ENCODE data around the gene GOSR2.

GOSR2 gene

DNA sequence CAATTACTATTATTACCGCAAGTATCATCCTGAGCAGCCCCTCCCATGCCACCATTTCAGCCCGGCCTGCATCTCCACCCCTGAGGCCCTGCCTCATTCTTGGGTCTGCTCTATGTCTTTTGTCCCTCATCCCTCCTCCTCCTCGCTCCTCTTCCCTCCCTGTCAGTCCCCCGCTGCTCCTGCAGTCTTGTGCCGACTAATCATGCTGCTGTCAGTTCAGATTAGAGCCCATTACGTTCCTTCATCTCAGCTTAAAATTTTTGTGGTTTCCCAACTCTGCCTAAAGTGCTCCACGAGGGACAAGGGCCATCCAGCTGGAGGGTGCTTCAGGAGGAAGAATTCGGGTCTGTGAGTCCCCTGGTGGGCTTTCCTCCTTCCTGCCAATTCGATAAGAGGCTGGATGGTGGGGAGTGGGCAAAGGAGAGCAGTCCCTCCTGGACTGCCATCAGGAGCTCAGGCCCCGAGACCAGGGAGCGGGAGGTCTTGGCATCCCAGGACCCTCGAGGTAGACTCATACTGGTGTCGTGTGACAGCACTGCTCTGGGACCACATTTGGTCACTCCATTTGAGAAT is 32.9 kb upstream of the GOSR2 start:
- in situ Hi-C loops (cut with HindIII; ENCODE audit: low pct_ligation_motif_present, low pct_unique_long_range_greater_than_20kb, low sequenced_read_pairs) = no loop called here
- DNase-seq = no peak

DNA sequence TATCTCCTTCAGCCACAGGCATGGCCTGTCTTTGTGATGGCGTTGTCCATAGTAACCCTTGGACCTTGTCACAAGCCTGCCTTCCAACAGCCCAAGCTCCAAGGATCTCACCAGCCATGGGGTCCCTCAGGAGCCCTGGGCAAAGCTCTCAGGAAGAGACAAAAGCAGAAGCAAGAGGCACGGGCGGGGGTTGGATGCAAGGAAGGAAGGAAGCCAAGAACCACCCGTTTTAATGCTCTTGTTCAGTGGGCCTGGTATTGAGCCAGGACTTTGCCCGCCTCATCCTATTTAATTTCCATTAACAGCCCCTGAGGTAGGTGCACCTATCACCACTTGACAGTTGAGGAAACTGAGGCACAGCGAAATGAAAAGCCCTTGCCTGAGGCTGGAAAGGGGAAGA is 32.3 kb upstream of the GOSR2 start:
- in situ Hi-C loops (cut with HindIII; ENCODE audit: low pct_ligation_motif_present, low pct_unique_long_range_greater_than_20kb, low sequenced_read_pairs) = no loop called here
- DNase-seq = no peak

DNA sequence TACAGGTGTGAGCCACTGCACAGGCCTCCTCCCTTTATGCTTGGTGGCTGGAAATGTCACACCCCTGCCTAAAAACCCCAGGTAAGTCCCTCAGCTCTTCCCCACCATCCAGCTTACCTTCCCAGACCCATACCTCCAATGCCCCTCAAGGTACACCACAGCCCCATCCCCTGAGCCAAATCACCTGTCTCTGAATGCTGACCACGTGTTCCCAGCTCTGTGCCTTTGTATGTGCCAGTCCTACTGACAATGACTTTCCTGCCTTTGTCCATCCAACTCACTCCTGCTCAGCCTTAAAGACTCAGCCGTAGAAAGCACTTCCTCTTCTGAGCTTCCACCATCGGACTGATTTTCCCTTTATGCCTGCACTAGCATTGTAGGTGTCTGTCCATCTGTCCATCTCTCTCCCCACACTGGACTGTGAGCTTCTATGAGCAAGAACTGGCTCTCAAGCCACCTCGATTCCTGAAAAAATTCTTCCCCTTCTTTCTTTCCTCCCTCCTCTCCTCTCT is 30.7 kb upstream of the GOSR2 start:
- in situ Hi-C loops (cut with HindIII; ENCODE audit: low pct_ligation_motif_present, low pct_unique_long_range_greater_than_20kb, low sequenced_read_pairs) = no loop called here

DNA sequence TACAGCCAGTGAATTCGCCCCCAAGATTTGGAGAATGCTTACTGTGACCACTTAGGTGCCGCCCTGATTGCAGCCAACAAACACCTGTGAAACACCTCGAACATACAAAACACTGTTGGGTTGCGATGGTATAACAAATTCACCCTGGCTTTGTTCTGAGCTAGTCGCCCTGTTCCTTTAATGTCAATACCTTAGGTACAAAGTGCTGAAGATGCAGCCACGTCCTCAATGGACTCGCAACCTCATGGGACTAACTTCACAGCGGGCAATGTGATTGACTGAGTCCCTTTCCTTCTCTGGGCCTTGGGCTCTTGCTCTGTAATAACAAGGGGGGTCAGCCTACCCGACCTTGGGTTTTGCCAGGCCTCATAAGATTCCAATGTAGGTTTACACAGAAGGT is 28.9 kb upstream of the GOSR2 start:
- no peak for DNase-seq
- in situ Hi-C loops (cut with HindIII; ENCODE audit: low pct_ligation_motif_present, low pct_unique_long_range_greater_than_20kb, low sequenced_read_pairs) = no loop called here

More for the DNA sequence above, 30.7 kb upstream of the GOSR2 start:
- no peak for DNase-seq

DNA sequence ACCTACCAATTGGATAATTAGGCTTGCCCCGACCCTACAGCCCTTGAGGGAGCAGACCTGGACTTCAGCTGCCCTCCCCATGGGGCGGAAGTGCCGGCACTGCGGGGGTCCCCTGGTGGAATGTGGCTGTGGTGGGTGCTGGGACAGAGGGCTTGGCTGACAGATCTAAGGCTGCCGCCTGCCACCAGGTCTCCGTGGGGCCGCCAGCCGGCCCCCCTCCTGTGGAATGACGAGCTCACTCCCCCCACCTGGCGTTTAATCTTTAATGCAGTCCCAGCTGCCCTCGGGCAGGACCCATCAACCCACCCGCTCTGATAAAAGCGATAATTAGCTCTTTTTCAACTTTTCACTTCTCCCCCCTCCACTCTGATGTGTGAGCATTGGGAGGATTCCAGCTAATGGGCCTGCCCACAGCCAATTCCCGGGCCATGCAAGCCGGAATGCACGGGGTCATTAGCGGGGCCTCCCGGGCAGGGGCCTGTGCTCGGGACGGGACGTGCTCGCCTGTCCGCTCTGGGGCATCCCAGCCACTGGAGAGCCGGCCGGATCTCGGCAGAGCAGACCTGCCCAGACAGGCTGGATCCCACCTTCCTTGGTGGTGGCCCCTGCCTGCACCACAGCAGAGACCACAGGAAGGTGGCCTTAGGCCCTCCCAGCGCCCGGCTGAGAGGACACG is 28.3 kb upstream of the GOSR2 start:
- DNase-seq = no peak
- in situ Hi-C loops (cut with HindIII; ENCODE audit: low pct_ligation_motif_present, low pct_unique_long_range_greater_than_20kb, low sequenced_read_pairs) = no loop called here

DNA sequence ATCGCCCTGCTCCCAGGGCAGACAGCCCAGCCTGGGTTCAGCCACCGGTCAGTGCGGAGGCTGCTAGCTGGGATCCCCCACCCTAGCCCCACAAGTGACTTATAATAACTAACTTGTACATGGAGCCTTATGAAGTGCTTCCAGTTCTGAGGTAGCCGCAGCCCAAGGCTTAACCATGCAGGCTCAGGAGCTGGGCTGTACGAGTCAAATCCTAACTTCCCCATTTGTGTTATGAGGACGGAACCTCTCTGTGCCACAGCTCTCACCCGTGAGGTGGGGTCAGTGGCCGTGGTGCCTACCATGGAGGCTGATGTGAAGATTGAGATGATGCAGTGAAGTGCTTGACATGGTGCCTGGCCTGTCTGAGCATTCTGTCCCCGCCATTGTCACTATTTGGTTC is 27.8 kb upstream of the GOSR2 start:
- in situ Hi-C loops (cut with HindIII; ENCODE audit: low pct_ligation_motif_present, low pct_unique_long_range_greater_than_20kb, low sequenced_read_pairs) = no loop called here
- DNase-seq = no peak

DNA sequence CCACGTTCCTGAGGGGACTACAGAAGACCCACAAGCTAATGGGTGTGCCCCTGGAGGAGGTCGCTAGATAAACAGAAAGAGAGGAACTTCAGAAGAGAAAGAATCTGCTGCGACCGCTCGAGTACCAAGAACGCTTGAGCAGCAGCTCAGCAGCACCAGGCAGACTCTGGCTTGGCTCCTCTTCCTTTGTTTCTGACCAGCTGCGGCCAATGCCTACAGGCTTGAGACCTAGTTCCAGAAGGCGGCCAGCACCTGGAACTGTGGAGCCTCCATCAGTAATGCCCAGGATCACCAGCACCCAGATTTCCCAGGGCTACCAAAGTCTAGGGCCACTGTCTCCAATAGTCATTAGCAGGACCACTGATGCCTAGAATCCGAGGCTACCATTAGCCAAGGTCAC is 26.0 kb upstream of the GOSR2 start:
- in situ Hi-C loops (cut with HindIII; ENCODE audit: low pct_ligation_motif_present, low pct_unique_long_range_greater_than_20kb, low sequenced_read_pairs) = no loop called here
- DNase-seq = no peak

DNA sequence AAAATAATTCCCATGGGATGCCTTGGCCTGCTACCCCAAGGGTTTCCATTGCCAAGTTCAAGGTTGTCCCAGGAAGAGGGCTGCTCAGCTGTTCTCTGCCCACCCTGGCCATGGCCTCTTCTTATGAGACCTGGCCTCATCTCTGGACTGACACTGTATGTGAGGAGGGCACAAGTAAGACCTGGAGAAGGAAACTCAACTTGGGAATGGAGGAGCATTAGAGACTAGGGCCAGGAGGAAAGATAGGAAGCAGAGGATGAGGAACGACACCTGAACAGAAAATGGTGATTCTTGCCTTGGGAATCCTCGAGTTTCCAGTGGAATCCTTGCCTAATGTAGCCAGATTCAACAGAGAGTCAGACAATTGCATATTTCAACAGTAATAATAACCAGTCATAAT is 24.6 kb upstream of the GOSR2 start:
- no peak for DNase-seq
- in situ Hi-C loops (cut with HindIII; ENCODE audit: low pct_ligation_motif_present, low pct_unique_long_range_greater_than_20kb, low sequenced_read_pairs) = no loop called here

DNA sequence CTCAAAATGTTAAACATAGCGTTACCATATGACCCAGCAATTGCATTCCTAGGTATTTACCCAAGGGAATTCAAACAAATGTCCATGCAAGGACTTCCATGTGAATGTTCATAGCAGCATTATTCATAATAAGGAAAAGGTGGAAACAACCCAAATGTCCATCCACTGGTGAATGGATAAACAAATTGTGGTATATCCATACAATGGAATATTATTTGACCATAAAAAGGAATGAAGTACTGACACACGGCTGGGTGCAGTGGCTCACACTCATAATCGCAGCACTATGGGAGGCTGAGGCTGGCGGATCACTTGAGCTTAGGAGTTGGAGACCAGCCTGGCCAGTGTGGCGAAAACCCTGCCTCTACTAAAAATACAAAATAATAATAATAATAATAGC is 24.1 kb upstream of the GOSR2 start:
- in situ Hi-C loops (cut with HindIII; ENCODE audit: low pct_ligation_motif_present, low pct_unique_long_range_greater_than_20kb, low sequenced_read_pairs) = no loop called here
- no peak for DNase-seq

DNA sequence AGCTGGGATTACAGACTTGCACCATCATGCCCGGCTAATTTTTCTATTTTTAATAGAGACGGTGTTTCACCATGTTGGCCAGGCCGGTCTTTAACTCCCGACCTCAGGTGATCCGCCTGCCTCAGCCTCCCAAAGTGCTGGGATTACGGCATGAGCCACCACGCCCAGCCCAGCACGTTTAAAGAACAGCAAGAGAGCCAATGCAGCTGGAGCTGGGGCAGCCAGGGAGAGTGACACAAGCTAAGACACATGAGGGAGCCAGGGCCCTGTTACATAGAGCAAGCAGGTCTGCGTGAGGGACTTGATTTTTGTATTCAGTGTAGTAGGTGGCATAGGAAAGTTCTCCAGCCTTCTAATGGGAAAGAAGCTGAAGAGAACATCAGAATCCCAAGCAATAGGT is 21.7 kb upstream of the GOSR2 start:
- DNase-seq = no peak
- in situ Hi-C loops (cut with HindIII; ENCODE audit: low pct_ligation_motif_present, low pct_unique_long_range_greater_than_20kb, low sequenced_read_pairs) = no loop called here

DNA sequence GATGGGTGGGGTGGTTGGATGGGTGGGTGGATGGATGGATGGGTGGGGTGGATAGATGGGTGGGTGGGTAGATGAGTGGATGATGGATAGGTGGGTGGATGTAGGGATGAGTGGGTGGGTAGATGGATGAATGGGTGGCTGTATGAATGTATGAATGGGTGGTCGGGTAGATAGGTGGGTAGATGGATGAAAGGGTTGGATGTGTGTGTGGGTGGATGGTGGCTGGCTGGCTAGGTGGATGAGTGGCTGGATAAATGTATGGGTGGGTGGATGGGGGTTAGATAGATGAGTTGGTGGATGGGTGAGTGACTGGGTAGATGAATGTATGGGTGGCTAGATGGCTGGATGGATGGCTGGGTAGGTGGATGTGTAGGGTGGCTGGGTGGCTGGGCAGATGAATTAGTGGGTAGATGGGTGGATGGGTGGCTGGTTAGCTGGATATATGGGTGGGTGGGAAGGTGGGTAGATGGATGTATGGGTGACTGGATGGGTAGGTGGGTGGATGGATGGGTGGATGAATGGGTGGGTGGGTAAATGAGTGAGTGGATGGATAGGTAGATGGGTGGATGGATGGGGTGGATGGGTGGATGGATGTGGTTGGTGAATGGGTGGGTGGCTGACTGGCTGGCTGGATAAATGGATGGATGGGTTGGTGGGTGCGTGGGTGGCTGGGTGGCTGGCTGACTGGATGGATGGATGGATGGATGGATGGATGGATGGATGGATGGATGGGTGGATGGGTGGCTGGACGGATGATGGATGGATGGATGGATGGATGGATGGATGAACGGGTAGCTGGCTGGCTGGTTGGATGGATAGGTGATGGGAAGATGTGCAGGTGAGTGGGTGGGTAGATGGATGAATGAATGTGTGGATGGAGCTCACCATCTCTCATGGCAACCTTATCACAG is 18.9 kb upstream of the GOSR2 start:
- in situ Hi-C loops (cut with HindIII; ENCODE audit: low pct_ligation_motif_present, low pct_unique_long_range_greater_than_20kb, low sequenced_read_pairs) = no loop called here
- DNase-seq = no peak

DNA sequence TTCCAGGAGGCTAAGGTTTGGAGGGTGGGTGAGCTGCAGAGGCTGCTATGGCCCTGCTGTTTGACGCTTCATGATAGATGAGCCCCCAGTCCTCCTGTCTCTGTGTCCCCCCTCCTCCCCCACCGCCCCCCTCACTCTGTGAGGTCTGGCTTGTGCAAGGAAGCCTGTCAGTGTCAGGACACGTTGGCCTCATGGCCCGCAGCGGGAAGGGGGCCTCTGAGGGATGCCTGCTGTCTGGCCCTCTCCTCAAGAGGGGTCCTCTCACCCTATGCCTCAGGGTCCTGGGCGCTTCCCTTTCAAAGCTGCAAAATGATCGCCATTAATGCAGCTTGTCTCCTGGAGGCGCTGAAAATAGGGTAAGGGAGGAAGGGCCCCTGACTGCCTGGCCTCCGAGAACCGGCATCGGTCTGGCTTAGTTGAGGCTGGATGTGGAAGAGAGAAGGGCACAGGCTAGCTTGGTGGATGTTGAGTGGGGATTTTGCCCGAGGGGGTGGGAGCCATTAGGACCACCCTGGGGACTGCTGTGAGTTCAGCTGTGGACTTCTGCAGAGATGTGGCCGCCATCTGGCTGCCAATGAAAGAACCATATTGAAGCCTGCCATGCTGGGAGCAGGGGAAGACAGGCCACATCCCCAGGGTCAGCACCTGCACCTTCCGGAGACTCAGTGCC is 14.8 kb upstream of the GOSR2 start:
- DNase-seq = no peak
- in situ Hi-C loops (cut with HindIII; ENCODE audit: low pct_ligation_motif_present, low pct_unique_long_range_greater_than_20kb, low sequenced_read_pairs) = no loop called here

DNA sequence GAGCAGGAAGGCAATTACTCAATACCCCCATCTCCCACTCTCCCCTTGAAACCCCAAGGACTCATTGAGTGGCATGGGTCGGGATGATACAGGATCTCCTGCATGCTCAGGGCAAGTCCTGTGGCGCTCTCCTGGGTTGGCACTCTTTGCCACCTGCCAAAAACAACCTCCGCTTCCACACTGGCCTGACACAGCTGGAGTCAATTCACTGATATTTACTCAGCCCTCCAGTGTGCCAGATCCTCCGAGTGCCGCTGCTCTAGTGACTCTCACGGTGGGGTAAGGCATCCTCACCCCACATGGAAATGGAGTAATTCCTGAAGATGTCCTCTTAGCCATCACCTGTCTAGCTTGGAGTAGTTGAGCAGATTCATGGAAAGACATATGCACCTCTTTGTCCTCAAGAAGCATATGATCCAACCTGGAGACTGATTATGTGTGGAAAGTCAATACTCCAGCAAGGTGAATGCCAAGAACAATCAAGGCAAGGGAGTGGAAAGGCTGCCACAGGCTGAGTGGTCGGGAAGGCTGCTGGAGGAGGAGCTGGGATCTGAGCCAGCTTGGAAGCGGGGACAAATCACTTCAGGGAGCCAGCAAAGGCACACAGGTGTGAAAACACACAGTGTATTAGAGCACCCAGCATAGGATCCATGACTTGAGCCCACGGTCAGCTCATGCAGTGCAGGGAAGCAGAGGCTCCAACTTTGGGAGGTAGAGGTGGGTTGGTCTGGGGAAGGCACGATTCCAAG is 12.6 kb upstream of the GOSR2 start:
- in situ Hi-C loops (cut with HindIII; ENCODE audit: low pct_ligation_motif_present, low pct_unique_long_range_greater_than_20kb, low sequenced_read_pairs) = no loop called here
- no peak for DNase-seq

DNA sequence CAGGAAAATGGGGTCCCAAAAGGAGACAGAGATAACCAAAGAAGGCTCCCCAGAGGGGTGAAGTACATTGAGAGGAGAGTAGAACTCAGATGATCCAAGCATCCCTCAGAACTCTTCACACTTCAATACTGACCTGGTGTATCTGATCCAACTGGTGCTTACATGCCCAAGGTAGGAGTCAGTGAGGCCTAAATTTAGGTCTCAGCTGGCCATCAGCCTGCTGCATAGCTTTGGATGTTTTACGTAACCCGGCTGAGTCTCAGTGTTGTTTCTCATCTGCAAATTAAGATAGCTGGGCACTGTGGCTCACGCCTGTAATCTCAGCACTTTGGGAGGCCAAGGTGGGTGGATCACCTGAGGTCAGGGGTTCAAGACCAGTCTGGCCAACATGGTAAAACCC is 11.6 kb upstream of the GOSR2 start:
- no peak for DNase-seq
- in situ Hi-C loops (cut with HindIII; ENCODE audit: low pct_ligation_motif_present, low pct_unique_long_range_greater_than_20kb, low sequenced_read_pairs) = no loop called here

DNA sequence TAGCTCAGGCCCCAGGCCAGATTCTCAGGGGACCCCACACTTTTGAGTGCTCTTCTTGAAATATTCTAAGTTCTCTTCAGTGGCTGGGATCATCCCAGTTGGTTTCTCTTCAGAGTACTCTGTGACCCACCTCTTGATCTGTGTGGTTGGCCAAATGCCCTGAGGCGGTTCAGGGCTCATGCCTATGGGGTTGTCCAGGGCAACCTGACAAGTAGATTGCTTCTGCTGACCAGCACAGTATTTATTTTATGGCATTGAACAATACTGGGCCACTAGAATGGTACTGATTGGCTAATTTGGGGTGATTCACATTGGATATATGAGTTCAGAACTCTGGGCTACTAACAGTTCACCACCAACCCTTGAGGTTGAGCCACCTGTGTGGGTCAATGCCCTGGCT is 7.4 kb upstream of the GOSR2 start:
- DNase-seq = no peak
- in situ Hi-C loops (cut with HindIII; ENCODE audit: low pct_ligation_motif_present, low pct_unique_long_range_greater_than_20kb, low sequenced_read_pairs) = no loop called here

DNA sequence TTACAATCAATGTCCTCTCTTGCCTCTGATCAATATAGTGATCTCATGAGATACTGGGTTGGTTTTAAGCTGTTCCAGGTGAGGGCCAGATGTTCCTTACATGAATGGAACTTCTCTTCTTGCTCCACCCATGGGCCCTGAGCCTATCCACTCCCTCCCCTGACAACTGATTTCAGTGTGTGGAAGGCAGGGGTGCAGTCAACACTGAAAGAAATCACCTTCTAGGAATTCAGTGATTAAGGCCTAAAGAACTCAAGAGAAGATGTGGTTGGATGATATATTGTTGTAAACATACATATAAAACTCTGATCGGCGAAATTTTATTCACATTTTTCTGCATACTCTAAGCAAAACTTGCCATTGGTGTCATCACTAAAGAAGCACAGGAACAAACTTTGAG is 6.7 kb upstream of the GOSR2 start:
- peak; percentile 39 for DNase-seq
- in situ Hi-C loops (cut with HindIII; ENCODE audit: low pct_ligation_motif_present, low pct_unique_long_range_greater_than_20kb, low sequenced_read_pairs) = no loop called here

DNA sequence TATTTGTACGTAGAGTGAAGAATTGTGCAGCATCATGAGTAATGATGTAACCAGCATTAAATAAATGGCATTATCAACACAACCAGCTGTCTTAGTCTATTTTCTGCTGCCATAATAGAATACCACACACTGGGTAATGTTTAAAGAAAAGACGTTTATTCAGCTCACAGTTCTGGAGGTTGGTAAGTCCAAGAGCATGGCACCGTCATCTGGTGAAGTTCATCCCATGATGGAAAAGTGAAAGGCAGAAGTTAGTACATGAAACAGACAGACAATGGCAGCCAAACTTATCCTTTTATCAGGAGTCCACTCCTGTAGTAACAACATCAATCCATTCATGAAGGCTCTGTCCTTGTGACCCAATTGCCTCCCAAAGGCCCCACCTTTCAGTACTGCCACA is 6.3 kb upstream of the GOSR2 start:
- in situ Hi-C loops (cut with HindIII; ENCODE audit: low pct_ligation_motif_present, low pct_unique_long_range_greater_than_20kb, low sequenced_read_pairs) = no loop called here
- no peak for DNase-seq

DNA sequence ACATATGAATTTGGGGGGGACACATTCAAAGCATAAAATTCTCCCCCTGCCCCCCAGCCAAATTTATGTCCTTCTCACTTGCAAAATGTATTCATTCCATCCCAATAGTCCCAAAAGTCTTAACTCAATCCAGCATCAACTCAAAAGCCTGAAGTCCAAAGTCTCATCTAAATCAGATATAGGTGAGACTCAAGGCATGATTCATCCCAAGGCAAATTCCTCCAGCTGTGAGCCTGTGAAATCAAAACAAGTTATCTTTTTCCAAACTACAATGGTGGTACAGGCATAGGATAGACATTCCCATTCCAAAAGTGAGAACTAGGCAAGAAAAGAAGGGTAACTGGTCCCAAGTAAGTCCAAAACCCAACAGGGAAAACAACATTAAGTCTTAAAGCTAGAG is 5.9 kb upstream of the GOSR2 start:
- no peak for DNase-seq
- in situ Hi-C loops (cut with HindIII; ENCODE audit: low pct_ligation_motif_present, low pct_unique_long_range_greater_than_20kb, low sequenced_read_pairs) = no loop called here

Measured in ACHN (cell line).